Hepatocyte (in vitro differentiated cells): Measurements from ENCODE around the gene PGGT1B. TPM values are rescaled to one million over a fixed set of nuclear protein-coding genes. Genes with fewer than 3 reads are reported as not detected.

ENCODE experiments used
- DNase-seq: peaks from one replicate; pipeline ENCODE4 v3.0.0-alpha.2; 2016; ENCODE audit warnings: low spot score
- H2AFZ ChIP-seq: fragments of 200-600 bp; sonication (generic); 2 replicates; pipeline ENCODE4 v1.6.0; 2016; ENCODE audit warnings: antibody characterized with exemption, mild to moderate bottlenecking
- H3K27ac ChIP-seq: fragments of 200-600 bp; sonication (generic); 2 replicates; pipeline ENCODE4 v1.5.1; 2016; ENCODE audit warnings: mild to moderate bottlenecking
- H3K27me3 ChIP-seq: fragments of 200-600 bp; sonication (generic); 2 replicates; pipeline ENCODE4 v1.6.1; 2016
- H3K36me3 ChIP-seq: fragments of 200-600 bp; sonication (generic); replicated peaks from 2 replicates; pipeline ENCODE4 v1.5.1; 2016; ENCODE audit warnings: low read depth; ENCODE audit not compliant: insufficient read depth
- H3K4me1 ChIP-seq: fragments of 200-600 bp; sonication (generic); 2 replicates; pipeline ENCODE4 v1.5.1; 2016; ENCODE audit warnings: mild to moderate bottlenecking, moderate library complexity; ENCODE audit not compliant: insufficient read depth
- H3K4me2 ChIP-seq: fragments of 200-600 bp; sonication (generic); 2 replicates; pipeline ENCODE4 v1.6.0; 2016
- H3K4me3 ChIP-seq: fragments of 200-600 bp; sonication (generic); 2 replicates; pipeline ENCODE4 v1.5.1; 2016; ENCODE audit warnings: mild to moderate bottlenecking
- H3K79me2 ChIP-seq: fragments of 200-600 bp; sonication (generic); 2 replicates; pipeline ENCODE4 v1.6.0; 2017; ENCODE audit warnings: mild to moderate bottlenecking
- H3K9me2 ChIP-seq: fragments of 200-600 bp; sonication (generic); replicated peaks from 2 replicates; pipeline ENCODE4 v1.6.0; 2017; ENCODE audit warnings: mild to moderate bottlenecking; ENCODE audit not compliant: insufficient read depth
- H3K9me3 ChIP-seq: fragments of 200-600 bp; sonication (generic); 2 replicates; pipeline ENCODE4 v1.5.1; 2016; ENCODE audit warnings: low read depth, mild to moderate bottlenecking
- H4K20me1 ChIP-seq: fragments of 200-600 bp; sonication (generic); 2 replicates; pipeline ENCODE4 v1.6.0; 2016; ENCODE audit warnings: mild to moderate bottlenecking; ENCODE audit not compliant: insufficient read depth, poor library complexity, severe bottlenecking
- EZH2 ChIP-seq: fragments of 200-600 bp; sonication (generic); IDR thresholded peaks from 2 replicates; pipeline ENCODE4 v1.6.1; 2016; ENCODE audit warnings: antibody characterized with exemption, mild to moderate bottlenecking, borderline replicate concordance
- EZH2phosphoT487 ChIP-seq: fragments of 200-600 bp; sonication (generic); IDR thresholded peaks from one replicate; pipeline ENCODE4 v1.6.1; 2018; ENCODE audit warnings: antibody characterized with exemption, mild to moderate bottlenecking, low read depth, moderate library complexity; ENCODE audit not compliant: unreplicated experiment, severe bottlenecking
- WGBS: methylation state at CpG from one replicate; pipeline ENCODE4 v1.1.6; 2016; ENCODE audit warnings: low lambda C conversion rate; ENCODE audit errors: missing lambda C conversion rate; 5-methylcytosine and 5-hydroxymethylcytosine counted together
- polyA plus RNA-seq: library from polyadenylated mRNA; unstranded; fragments of >200 nt; fragmentation: Nextera tagmentation; extraction: Ambion mirVana; gene quantifications from 2 replicates; pipeline ENCODE4 v1.2.1, GENCODE V29; 2016
- total RNA-seq: library from RNA; depleted of rRNA; stranded (reverse); fragments of >200 nt; gene quantifications from 2 replicates; pipeline ENCODE4 v1.2.3, GENCODE V29; 2014
- TF ChIP-seq, protein P1 (sequence below): fragments of 200-600 bp; sonication (generic); IDR thresholded peaks from 2 replicates; pipeline ENCODE4 v1.5.1; 2016; ENCODE audit warnings: antibody characterized with exemption, mild to moderate bottlenecking; ENCODE audit not compliant: poor library complexity

Gene PGGT1B
- total and polyA plus RNA-seq, 2 experiments from 2014 or later = 4.3 to 14.1 TPM

DNA sequence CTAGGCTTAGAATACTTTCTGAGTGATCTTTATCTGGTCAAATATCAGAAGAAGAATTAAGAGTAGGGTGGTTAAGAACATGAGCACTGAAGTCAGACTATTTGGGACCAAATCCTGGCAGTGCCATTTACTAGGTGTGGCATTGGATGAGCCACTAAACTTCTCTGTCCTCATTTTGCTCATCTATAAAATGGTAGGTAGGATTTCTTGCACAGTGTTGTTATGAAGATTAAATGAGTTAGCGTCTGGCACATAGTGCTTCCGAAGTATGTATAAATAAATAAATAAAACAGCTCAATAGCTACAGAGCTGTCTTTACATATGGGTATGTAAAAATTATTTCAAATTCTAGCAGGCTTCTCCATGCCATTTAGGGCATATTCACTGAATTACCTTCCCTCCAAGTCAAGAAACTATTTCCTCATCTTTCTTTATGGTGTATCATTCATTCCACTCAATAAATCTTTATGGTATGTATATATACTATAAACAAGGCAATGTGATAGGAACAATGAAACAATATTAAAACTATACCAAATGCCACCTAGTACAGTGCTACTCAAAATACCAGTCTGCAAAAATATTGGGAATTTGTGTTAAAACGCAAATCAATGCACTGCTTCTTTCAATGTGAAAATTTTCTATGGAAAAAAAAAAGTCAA, 9.8 kb upstream of the PGGT1B start:
- no peaks in the 10 kb centered on the region for H3K27me3 ChIP-seq
- no peak overlapping the region for H3K27ac ChIP-seq
- no peaks in the 10 kb centered on the region for H3K79me2 ChIP-seq
- H3K9me2 ChIP-seq = no peaks in the 10 kb centered on the region
- WGBS = 65% methylated on average over 3 of the region's 3 CpGs
- no peaks in the 10 kb centered on the region for H3K4me1 ChIP-seq
- H3K9me3 ChIP-seq = no peaks in the 10 kb centered on the region
- no peak overlapping the region for H3K4me3 ChIP-seq
- no peak overlapping the region for H2AFZ ChIP-seq
- H4K20me1 ChIP-seq = no peaks in the 10 kb centered on the region
- no peaks in the 10 kb centered on the region for H3K36me3 ChIP-seq
- no peak overlapping the region for H3K4me2 ChIP-seq
- TF ChIP-seq EZH2 (no peak), EZH2phosphoT487 (no peak)
- TF ChIP-seq, protein P1, sequence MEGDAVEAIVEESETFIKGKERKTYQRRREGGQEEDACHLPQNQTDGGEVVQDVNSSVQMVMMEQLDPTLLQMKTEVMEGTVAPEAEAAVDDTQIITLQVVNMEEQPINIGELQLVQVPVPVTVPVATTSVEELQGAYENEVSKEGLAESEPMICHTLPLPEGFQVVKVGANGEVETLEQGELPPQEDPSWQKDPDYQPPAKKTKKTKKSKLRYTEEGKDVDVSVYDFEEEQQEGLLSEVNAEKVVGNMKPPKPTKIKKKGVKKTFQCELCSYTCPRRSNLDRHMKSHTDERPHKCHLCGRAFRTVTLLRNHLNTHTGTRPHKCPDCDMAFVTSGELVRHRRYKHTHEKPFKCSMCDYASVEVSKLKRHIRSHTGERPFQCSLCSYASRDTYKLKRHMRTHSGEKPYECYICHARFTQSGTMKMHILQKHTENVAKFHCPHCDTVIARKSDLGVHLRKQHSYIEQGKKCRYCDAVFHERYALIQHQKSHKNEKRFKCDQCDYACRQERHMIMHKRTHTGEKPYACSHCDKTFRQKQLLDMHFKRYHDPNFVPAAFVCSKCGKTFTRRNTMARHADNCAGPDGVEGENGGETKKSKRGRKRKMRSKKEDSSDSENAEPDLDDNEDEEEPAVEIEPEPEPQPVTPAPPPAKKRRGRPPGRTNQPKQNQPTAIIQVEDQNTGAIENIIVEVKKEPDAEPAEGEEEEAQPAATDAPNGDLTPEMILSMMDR = no peak
- DNase-seq = no peak

DNA sequence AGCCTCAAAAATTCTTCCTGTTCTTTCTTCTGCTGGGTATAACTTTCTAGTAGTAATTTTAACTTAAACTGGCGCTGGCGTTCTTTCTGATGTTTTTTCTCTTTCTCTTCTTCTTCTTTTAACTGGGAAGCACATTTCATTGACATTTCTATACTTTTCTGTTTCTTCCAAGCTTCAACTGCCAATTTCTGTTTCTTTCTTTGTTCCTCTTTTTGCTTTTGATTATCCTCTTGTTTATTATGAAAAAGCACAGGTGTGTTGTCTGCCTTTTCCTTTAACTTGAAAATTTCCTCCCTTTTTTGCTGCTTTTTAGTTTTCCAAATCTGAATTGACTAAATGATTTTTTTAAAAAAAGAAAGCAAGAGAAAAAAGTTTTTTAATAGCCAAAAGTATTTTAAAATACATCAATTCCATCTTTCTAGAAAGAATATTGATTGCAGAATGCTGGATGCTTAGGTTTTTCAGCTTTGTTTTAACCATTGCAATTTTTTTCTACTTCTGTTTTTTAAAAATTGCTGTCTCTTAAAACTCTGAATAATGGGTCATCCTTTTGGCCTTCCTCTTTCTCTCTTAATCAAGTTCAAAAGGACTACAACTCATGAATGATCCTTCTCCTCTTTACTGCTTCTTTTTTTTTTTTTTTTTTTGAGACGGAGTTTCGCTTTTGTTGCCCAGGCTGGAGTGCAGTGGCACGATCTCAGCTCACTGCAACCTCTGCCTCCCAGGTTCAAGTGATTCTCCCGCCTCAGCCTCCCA, 8.8 kb upstream of the PGGT1B start:
- H4K20me1 ChIP-seq = no peaks in the 10 kb centered on the region
- H3K79me2 ChIP-seq = no peaks in the 10 kb centered on the region
- H2AFZ ChIP-seq = no peak overlapping the region
- TF ChIP-seq, protein P1 = no peak
- TF ChIP-seq EZH2 (no peak), EZH2phosphoT487 (no peak)
- no peak overlapping the region for H3K4me2 ChIP-seq
- no peak overlapping the region for H3K4me3 ChIP-seq
- no peaks in the 10 kb centered on the region for H3K9me3 ChIP-seq
- H3K9me2 ChIP-seq = no peaks in the 10 kb centered on the region
- H3K36me3 ChIP-seq = no peaks in the 10 kb centered on the region
- H3K4me1 ChIP-seq = no peaks in the 10 kb centered on the region
- no peaks in the 10 kb centered on the region for H3K27me3 ChIP-seq
- H3K27ac ChIP-seq = no peak overlapping the region
- WGBS = 100% methylated on average over 6 of the region's 6 CpGs
- DNase-seq = no peak

DNA sequence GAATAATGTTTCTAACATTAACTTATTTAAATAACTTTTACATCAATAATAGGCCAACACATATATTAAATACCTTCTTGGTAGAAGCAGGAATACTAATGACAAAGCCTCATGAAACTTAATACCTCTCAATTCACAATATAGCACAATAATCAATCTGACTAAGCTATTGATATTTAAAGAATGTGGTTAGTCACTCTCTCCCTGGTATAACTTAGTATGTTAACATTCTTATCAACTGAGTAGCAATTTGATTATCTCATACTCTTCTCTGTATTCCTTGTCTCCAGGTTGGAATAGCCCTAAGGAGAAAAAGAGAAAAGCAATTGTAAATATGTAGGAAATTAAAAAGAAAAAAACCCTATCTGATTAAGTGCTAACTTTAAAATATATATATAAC, 4.9 kb upstream of the PGGT1B start:
- no peak overlapping the region for H3K4me2 ChIP-seq
- no peaks in the 10 kb centered on the region for H3K4me1 ChIP-seq
- no peak overlapping the region for H2AFZ ChIP-seq
- no peak overlapping the region for H3K4me3 ChIP-seq
- H3K27me3 ChIP-seq = no peaks in the 10 kb centered on the region
- TF ChIP-seq EZH2phosphoT487 = no peak
- TF ChIP-seq, protein P1 = no peak
- TF ChIP-seq EZH2 = no peak
- no peaks in the 10 kb centered on the region for H3K36me3 ChIP-seq
- no peak for DNase-seq
- H4K20me1 ChIP-seq = no peaks in the 10 kb centered on the region
- H3K79me2 ChIP-seq = no peaks in the 10 kb centered on the region
- no peaks in the 10 kb centered on the region for H3K9me2 ChIP-seq
- H3K9me3 ChIP-seq = no peaks in the 10 kb centered on the region
- no peak overlapping the region for H3K27ac ChIP-seq
